ENCODE measurements around the gene RUNX1. TPM values are rescaled to one million over a fixed set of nuclear protein-coding genes. Genes with fewer than 3 reads are reported as not detected.

Gene RUNX1
- polyA plus RNA-seq (ENCODE audit: insufficient read length in 10 of 10) = 1 to 10 TPM; 4.1 to 9.3 (median 4.9) TPM
- long read RNA-seq, donor 1 = 0 reads
- long read RNA-seq, donor 2 = 0 reads
- long read RNA-seq, donor 3 = 0 reads
- long read RNA-seq, donor 4, full-length matches to known transcripts = 1 of 1 reads
- long read RNA-seq, donor 4, partial matches to known transcripts = 0 of 1 reads
- long read RNA-seq, donor 4, other reads (novel, unspliced or antisense) = 0 of 1 reads
- long read RNA-seq, donor 5 = 0 reads
- long read RNA-seq, donor 6, full-length matches to known transcripts = 1 of 1 reads
- long read RNA-seq, donor 6, partial matches to known transcripts = 0 of 1 reads
- long read RNA-seq, donor 6, other reads (novel, unspliced or antisense) = 0 of 1 reads
- long read RNA-seq, donor 7 = 0 reads
- long read RNA-seq, donor 8, full-length matches to known transcripts = 1 of 1 reads
- long read RNA-seq, donor 8, partial matches to known transcripts = 0 of 1 reads
- long read RNA-seq, donor 8, other reads (novel, unspliced or antisense) = 0 of 1 reads
- long read RNA-seq, donor 9 = 0 reads

DNA sequence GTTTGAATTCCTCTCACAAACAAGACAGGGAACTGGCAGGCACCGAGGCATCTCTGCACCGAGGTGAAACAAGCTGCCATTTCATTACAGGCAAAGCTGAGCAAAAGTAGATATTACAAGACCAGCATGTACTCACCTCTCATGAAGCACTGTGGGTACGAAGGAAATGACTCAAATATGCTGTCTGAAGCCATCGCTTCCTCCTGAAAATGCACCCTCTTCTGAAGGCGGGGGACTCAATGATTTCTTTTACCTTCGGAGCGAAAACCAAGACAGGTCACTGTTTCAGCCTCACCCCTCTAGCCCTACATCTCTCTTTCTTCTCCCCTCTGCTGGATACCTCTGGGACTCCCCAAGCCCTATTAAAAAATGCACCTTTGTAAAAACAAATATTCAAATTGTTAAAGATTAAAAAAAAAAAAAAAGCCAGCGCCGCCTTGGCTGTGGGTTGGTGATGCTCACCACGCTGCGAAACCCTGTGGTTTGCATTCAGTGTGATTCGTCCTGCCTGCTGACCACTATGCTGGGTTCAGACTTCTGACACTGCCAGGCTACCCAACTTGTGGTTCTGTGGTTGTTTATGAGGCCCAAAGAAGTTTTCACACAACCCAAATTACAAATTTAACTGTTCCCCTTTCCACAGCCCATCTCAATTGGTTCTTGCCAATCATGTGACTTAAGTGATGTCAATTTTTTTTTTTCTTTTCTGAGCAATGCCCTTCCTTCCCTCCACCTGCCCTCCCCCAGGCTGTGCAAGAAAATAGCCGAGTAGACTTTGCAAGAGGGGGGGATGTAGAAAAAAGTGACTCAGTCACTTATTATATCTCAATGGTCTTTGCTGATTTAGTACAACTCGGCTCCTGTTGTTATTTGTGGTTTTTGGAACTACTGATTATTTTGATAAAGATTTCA lies at the start of gene RUNX1:
TSS of gene RUNX1 (minus strand) at position 597 of the 912 bp plus-strand sequence.
- peak in 2 of 3 donors; percentile 30 to 65 for DNase-seq

DNA sequence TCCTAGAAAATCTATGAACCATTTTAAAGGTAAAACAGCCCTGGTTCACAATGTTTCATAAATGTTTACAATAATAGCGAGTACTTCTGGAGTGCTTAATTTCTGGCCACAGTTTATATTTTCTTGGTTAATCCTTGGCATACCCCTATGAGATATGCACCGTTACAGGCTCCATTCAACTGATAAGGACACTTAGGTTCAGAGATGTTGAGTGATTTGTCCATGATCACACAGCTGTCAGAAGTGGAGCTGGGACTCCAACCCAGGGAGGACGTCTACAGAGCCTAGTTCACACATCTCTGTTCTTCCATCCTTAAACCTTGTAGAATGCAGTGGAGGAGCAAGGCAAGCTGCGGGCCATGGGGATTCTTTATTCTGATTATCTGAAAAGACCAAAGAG lies 48.4 kb upstream of the RUNX1 start:
- no peak for DNase-seq

DNA sequence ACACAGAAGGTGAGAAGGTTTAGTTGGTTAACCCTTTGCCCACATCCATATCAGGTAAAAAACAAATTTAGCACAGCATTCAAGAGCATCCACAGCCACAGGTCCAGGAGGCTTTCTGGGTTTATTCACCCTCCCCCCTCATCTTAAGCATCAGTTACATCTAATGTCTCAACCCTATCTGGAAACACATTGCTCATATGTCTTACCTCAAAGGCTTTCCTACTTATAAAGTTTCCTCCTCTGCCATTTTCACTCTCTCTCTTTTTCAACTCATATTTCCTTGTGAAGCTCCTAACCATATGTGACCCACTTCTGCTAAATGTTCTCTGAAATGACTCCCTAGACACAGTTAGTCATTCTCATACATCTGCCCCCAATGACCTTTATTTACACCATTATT lies 47.9 kb upstream of the RUNX1 start:
- DNase-seq = no peak

DNA sequence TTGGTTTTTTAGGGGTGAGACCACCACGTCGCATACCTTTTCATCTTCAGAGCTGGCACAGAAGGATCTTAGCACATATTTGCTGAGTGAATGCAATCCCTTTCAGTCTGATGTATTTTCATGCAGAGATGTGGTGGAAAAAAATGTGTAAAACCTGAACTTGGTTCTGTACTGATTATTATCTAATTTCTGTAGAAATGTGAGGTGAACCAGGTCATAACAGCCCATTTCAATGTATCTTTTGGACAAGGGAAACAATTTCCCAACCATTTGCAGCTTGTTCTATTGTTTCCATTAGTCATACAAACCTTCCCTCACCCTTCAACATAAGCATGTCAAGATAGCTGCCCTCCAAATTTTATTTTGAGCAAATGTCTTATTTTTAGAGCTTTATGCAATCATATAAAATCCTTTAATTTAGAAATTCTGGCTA lies 46.8 kb upstream of the RUNX1 start:
- no peak for DNase-seq

DNA sequence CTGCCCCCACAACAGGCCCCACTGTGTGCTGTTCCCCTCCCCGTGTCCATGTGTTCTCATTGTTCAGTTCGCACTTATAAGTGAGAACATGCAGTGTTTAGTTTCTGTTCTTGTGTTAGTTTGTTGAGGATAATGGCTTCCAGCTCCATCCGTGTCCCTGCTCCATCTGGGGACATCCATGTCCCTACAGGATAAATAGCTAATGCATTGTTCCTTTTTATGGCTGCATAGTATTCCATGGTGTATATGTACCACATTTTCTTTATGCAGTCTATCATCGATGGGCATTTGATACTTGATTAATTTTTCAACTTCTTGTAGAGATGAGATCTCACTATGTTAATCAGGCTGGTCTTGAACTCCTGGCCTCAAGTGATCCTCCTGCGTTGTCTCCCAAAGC lies 44.4 kb upstream of the RUNX1 start:
- DNase-seq = no peak

DNA sequence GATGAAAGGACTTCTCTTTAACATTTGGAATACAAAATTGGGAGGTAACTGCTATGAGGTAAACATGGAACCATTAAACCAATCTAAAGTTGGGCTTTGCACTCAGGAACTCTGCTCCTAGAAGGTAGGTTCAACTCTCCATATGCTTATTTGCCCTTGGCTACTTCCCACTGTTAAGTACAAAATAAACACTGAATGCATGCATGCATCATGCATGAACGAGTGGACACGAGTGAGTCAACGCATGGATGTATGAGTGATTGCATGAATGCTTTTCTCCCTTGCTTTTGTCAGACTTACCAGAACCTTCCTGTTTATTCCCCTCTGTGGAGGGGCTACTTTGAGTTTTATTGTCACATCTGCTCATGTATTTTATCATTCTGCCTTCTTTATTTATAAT lies 42.4 kb upstream of the RUNX1 start:
- no peak for DNase-seq

DNA sequence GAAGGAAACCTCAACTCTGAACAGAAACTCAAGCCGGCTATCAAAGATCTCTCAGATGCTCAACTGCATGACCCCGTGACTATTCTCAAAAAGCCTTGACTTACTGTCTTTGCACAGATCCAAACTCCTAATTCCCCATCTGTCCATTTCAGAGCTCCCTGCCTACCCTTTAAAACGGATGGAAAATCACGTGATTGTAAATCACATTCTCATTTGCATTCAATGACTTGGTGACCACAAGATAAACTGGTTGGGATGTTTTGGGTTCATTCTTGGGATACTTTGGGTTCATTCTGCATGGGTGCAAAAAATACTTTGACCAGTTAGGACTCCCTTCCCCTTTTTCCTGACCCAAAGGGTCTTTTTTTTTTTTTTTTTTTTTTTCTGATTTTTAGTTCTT lies 41.3 kb upstream of the RUNX1 start:
- DNase-seq = no peak

DNA sequence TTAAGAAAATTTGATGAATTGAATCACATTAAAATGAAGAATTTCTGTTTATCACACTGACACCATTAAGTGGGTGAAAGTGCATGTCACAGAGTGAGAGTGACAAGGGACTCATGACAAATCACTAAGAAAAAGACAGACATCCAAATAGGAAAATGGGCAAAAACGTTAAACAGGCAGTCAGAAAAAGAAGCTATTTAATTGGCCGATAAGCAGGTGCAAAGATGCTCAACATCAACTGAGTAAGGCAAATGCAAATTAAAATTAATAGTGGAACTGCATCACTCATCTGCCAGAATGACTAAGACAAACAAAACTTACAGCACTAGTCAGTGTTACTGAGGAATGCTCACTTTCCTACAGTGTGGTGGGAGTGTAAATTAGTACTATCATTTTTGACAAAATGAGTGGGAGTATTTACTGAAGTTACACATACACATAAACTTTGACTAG lies 39.2 kb upstream of the RUNX1 start:
- DNase-seq = no peak

DNA sequence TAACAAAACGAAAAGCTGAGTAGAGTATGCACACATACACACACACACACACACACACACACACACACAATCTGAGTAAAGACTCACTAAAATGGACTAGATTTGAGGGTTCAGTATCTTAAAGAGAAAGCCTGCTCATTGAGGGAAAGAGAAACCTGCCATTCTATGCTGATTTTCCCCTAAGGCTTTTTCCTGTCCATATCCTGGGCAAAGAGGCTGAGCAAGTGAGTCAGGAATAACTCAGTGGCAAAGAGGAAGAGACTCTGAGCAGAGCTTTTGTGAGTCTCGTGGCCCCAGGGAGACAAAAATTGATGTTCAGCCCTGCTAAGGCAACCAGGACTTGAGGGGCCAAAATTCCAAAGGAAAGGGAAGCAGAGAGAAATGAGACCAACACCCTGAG lies 37.3 kb upstream of the RUNX1 start:
- peak in 1 of 3 donors; percentile 25 for DNase-seq

DNA sequence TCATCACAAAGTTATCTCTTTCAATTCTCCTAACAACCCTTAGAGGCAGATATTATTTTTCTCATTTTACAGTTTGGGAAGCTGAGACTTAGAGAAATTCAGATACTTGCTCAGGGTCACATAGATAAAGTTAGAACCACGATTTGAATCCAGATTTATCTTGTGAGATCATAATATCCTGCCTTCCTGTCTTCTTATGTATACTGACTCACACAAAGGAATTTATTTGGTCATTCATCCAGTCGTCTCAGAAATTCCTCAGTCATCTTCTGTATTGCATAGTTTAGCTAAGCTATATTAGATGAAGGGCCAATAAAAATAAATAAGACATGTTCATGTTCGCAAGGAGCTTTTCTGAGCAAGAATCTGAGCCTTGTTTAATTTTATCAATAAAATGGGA lies 35.8 kb upstream of the RUNX1 start:
- peak in 1 of 3 donors; percentile 89 for DNase-seq

DNA sequence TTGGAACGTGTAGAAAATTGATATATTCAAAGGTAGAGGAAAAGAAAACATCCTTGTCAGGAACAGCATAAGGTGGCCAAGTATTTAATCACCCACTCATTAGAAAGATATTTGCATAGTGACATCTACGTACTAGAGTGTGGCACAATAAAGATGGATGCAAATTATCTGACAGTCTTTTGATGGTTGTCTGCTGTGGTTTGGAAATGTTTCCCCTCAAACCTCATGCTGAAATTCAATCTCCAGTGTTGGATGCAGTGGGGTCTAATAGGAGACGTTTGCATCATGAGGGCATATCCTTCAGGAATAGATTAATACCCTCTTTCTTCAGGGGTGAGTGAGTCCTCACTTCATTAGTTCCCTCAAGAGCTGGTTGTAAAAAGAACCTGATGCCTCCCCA lies 34.1 kb upstream of the RUNX1 start:
- DNase-seq = no peak

DNA sequence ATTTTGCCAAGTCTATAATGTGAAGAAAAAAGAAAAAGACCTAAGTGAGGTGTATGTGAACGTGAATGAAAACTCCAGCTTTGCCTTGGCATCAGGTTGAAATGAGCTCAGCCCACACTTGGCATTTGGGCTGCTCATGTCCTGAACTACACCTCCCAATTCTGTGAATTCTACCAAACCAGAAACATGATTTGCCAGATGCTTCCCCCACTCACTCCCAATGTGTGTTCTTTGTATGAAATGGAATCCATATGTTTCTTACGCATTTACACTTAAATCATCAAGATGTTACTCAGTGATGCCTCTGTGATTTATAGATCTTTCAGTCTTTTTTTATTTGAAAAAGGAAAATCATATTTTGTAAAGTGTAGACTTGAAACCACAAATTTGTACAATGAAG lies 32.8 kb upstream of the RUNX1 start:
- peak; percentile 48 to 78 (median 49) for DNase-seq

DNA sequence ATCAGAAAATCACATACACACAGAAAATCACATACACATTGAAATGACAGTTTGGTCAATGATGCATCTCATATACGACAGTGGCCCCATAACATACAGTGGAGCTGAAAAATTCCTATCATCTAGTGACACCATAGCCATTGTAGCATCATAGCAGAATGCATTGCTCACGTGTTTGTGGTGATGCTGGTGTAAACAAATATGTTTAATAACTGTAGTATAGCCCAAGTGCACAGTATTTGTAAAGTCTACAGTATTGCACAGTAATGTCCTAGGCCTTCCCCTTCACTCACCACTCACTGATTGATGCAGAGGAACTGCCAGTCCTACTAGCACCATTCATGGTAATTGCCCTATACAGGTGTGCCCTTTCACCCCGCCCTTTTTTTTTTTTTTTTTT lies 30.1 kb upstream of the RUNX1 start:
- no peak for DNase-seq

DNA sequence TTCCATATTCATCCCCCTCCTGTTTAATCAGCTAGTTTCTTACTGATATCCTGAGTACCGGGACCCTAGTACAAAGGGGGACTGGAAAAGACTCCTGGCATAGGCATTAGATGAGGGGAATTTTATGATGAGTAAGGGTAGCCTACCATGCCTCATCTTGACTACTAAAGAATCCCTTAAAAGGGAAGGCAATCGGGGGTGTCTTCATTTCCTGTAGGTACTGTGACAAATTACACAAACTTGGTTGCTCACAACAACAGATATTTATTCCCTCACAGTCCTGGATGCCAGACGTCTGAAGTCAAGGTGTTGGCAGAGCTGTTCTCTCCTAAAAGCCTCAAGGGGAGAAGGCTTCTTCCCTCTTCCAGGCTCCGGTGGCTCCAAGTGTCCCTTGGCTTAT lies 28.9 kb upstream of the RUNX1 start:
- DNase-seq = no peak

DNA sequence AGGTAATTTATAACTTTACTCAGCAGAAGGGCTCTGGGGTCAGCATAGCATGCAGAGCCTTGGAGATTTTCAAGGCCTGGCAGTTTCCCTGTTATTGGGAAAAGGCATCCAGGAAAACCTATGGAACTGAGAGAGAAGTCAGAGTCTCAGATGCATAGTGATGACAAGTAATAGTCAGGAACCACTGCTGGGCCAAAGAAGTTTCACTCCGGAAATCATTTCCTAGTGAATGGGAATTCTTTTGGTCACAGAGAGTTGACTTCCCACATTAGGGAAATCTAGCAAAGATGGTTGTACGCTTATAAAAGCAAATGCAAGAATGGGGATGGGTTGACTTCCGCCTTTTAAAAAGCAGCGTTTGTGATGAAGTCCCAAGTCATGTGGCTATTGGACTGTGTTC lies 28.4 kb upstream of the RUNX1 start:
- no peak for DNase-seq

DNA sequence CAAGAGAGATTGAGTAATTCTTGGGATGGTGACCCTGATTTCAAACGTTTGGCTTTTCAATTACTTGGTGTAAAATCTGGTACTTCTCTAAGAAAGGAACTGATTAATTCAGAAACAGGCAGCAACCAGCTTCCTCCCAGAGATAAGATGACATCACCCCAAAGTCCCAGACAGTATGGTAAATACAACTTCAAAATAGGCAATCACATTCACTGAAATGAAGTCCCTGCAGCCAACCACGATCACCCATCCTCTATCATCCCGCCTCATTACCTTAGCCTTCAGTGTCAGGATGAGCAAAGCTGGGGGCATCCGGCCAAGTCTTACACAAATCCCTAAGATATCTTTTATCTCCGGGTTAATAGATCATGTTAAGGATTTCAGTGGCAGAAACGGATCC lies 26.4 kb upstream of the RUNX1 start:
- peak in 1 of 3 donors; percentile 35 for DNase-seq

DNA sequence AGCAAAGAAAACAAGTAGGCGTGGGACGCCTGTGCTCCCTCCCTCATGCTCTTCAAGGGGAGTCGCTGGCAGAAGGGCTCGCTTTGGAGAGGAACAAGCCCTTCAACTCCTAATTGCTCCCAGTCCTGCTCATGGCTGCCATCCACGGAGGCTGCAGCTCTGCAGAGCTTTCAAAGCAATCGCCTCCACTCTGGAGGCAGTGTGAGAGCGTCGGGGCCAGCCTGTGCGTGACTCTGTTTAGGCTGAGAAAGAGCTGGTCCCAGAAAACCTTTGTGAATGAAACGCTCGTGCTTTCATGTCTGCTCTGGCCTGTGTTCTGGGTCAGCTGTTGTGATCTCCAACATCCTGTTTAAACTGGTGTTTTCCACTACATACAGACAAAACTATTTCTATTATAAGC lies 23.9 kb upstream of the RUNX1 start:
- peak; percentile 70 to 92 (median 82) for DNase-seq

DNA sequence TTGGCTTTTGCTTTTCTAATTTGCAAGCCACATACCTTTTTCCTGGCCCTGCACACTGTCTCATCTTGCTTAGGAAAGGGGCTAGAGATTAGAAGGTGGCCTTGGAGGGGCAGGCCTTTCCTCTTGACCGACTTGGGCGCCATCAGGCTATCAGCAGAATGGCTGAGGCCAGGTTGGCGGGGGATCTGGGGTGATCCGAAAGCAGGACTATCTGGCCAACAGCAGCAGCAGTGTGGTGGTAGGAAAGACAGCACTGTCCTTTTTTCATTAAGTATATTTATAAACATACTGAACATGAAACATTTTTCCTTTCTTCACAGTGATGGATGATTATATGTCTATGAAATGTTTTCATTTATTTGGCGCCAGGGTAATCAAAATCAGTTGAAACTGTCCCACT lies 23.5 kb upstream of the RUNX1 start:
- DNase-seq = no peak

DNA sequence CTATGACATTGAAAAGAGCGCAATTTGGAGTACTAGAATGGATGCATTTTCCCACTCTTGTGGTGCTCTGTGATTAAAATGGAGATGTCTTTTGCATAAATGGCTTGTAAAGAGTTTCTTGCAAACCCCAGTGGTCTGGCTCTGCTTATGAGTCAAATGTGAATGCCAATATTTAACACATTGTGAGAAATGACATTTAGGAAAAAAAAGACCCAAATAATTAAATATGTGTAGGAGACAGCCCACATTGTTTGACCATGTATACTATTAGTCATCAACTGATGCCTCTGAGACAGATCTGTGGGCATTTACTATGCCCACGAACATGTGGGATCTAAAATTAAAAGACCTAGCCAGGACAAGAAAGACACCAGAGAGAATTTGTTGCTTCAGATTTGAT lies 22.2 kb upstream of the RUNX1 start:
- DNase-seq = no peak

DNA sequence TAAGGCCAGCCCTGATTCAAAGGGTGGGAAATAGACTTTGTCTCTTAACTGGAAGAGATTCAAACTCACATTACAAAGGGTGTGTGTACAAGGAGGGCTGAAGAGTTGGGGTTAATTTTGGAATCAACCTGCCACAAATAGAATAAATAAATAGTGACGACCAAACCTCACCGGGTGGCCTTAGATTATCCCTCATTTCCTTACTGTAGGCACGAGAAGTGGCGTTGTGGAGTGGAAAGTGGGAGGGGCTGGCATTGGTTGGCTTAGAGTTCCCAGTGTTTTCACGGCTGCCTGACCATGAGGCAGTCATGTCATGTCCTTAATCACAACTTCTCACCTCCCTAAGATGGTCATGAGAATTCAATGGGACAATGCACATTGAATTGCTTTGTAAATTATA lies 21.3 kb upstream of the RUNX1 start:
- no peak for DNase-seq

DNA sequence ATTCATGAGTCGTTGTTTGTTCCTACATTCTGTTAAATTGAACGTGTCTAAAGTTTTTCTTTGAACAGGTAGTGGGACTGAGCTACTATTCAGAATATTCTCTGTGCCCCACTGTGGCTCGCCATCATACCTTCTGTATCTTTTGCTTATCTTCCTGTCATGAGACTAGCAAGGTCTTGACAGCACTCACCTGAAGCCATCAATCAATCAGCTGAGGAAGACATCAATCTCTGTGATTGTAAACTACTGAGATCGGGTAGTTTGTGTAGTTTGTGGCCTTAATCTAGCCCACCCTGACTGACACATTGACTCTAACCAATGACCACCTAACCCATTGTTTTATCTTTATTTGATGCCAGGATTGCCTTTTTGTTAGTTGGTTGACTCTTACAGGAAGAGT lies 17.7 kb upstream of the RUNX1 start:
- no peak for DNase-seq

DNA sequence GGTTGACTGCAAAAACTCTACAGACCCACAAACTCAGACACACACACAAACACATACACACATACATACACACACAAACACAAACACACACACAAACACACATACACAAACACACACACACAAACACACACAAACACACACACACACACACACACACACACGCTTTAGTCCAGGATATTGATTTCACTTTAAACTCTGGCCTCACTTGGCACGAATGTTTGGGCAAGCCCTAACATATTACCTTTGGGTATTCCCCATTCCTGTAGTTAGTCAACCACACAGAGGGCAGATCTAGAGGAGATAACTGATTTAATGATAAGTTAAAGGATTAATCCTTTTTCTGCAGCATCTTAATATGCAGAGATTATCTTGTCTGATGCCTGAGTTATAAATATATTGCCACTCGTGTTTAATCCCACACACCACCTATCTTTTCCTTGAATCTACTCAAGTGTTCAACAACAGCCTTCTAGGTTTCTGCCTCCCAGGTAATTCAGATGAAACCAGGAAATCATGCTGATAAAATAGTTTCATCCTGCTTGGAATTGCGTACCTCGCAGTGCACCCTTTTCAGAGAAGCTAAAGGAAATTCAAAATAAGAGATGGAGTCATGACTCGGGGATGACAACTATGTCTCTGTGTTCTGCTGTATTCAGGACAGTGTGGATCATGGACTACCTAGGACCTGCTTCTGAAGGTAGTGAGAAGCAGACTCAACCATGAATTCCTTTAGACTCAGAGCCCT lies 14.5 kb upstream of the RUNX1 start:
- DNase-seq = no peak
